HepG2 (cell line): ENCODE data around the gene IKZF4. TPM values are rescaled to one million over a fixed set of nuclear protein-coding genes. Genes with fewer than 3 reads are reported as not detected.

Experiments
- HHEX ChIP-seq: IDR thresholded peaks from 2 replicates; pipeline ENCODE4 v1.6.1; 2016; ENCODE audit warnings: control low read depth
- MAZ ChIP-seq, 2 experiments: sonication (generic) in 1 of 2; formaldehyde crosslinking in 1 of 2; IDR thresholded peaks; 2 replicates each; pipeline versions ENCODE4 v1.5.0 to v1.6.1; 2012 to 2020; ENCODE audit warnings: low read depth in 2 of 2, mild to moderate bottlenecking in 2 of 2, borderline replicate concordance in 1 of 2, improper control_type of control experiment in 1 of 2, low read length in 1 of 2, missing genetic modification reagents in 1 of 2, moderate library complexity in 1 of 2
- NCOA1 ChIP-seq: sonication (generic); formaldehyde crosslinking; IDR thresholded peaks from 2 replicates; pipeline ENCODE4 v1.9.0; 2021; ENCODE audit warnings: missing genetic modification reagents
- NPAS2 ChIP-seq: sonication (generic); formaldehyde crosslinking; IDR thresholded peaks from 2 replicates; pipeline ENCODE4 v1.8.0; 2022; ENCODE audit warnings: mild to moderate bottlenecking, missing genetic modification reagents, borderline replicate concordance
- RAD21 ChIP-seq: fragments of 450-650 bp; formaldehyde crosslinking; IDR thresholded peaks from 2 replicates; pipeline ENCODE4 v1.5.0; 2020; ENCODE audit warnings: mild to moderate bottlenecking
- RBM39 ChIP-seq: fragments of 200-400 bp; formaldehyde crosslinking; IDR thresholded peaks from one replicate; pipeline ENCODE4 v1.6.1; 2018; ENCODE audit warnings: antibody characterized with exemption, mild to moderate bottlenecking, low read depth, low read length; ENCODE audit not compliant: poor library complexity, severe bottlenecking
- SETDB1 ChIP-seq: sonication (generic); formaldehyde crosslinking; IDR thresholded peaks from 2 replicates; pipeline ENCODE4 v1.5.1; 2020; ENCODE audit warnings: missing genetic modification reagents, mild to moderate bottlenecking, borderline replicate concordance
- SP5 ChIP-seq: IDR thresholded peaks from 2 replicates; pipeline ENCODE4 v1.6.1; 2016; ENCODE audit warnings: low read depth, borderline replicate concordance
- TFDP1 ChIP-seq: IDR thresholded peaks from 2 replicates; pipeline ENCODE4 v1.6.1; 2016; ENCODE audit warnings: missing compliant biosample characterization, missing genetic modification reagents, borderline replicate concordance
- THAP9 ChIP-seq: sonication (generic); formaldehyde crosslinking; IDR thresholded peaks from 2 replicates; pipeline ENCODE4; 2020; ENCODE audit warnings: missing genetic modification reagents, mild to moderate bottlenecking, borderline replicate concordance
- YEATS2 ChIP-seq: sonication (generic); formaldehyde crosslinking; IDR thresholded peaks from 2 replicates; pipeline ENCODE4 v1.4.0; 2020; ENCODE audit warnings: missing genetic modification reagents, borderline replicate concordance
- ZHX1 ChIP-seq: sonication (generic); formaldehyde crosslinking; IDR thresholded peaks from 2 replicates; pipeline ENCODE4 v1.8.1; 2022; ENCODE audit warnings: low read depth, mild to moderate bottlenecking, missing genetic modification reagents
- ZIK1 ChIP-seq: sonication (generic); formaldehyde crosslinking; IDR thresholded peaks from 2 replicates; pipeline ENCODE4 v1.5.0; 2020; ENCODE audit warnings: mild to moderate bottlenecking, low read depth, missing genetic modification reagents, borderline replicate concordance
- ZNF605 ChIP-seq: sonication (generic); formaldehyde crosslinking; IDR thresholded peaks from 2 replicates; pipeline ENCODE4 v1.8.0; 2022; ENCODE audit warnings: mild to moderate bottlenecking, missing genetic modification reagents
- ZNF761 ChIP-seq: sonication (generic); formaldehyde crosslinking; conservative IDR thresholded peaks from 2 replicates; pipeline ENCODE4 v1.4.0; 2020; ENCODE audit warnings: mild to moderate bottlenecking, missing genetic modification reagents
- polyA plus RNA-seq, 8 experiments: library from polyadenylated mRNA; depleted of rRNA in 3 of 8; stranded (reverse) in 7 of 8; unstranded in 1 of 8; fragments of >200 nt; fragmentation: Illumina TruSeq in 4 of 8; extraction: Trizol in 4 of 8; gene quantifications; 2 replicates each; pipeline versions ENCODE4 v1.2.1 to v1.2.3, GENCODE V29; 2011 to 2016; ENCODE audit warnings: low read depth in 4 of 8, missing spikeins in 1 of 8, mixed read lengths in 1 of 8; ENCODE audit not compliant: insufficient read depth in 1 of 8
- total RNA-seq, 5 experiments: library from RNA; depleted of rRNA; stranded (reverse); fragments of >200 nt; fragmentation: Illumina TruSeq; extraction: Trizol; gene quantifications; 2 replicates each; pipeline ENCODE4 v1.2.3, GENCODE V29; 2016; ENCODE audit warnings: low read depth in 1 of 5
- TF ChIP-seq, protein P1 (sequence below): sonication (generic); formaldehyde crosslinking; IDR thresholded peaks from 2 replicates; pipeline ENCODE4 v1.5.0; 2020; ENCODE audit warnings: missing genetic modification reagents
- TF ChIP-seq, protein P2 (sequence below): sonication (generic); formaldehyde crosslinking; IDR thresholded peaks from 2 replicates; pipeline ENCODE4 v1.8.0; 2022; ENCODE audit warnings: mild to moderate bottlenecking, missing genetic modification reagents, moderate library complexity

Gene IKZF4
- total and polyA plus RNA-seq, 2 of the 13 experiments (the other 11 are each of a cell fraction or from before 2014, with no cell fraction given): 0.58 to 2.2 TPM

DNA sequence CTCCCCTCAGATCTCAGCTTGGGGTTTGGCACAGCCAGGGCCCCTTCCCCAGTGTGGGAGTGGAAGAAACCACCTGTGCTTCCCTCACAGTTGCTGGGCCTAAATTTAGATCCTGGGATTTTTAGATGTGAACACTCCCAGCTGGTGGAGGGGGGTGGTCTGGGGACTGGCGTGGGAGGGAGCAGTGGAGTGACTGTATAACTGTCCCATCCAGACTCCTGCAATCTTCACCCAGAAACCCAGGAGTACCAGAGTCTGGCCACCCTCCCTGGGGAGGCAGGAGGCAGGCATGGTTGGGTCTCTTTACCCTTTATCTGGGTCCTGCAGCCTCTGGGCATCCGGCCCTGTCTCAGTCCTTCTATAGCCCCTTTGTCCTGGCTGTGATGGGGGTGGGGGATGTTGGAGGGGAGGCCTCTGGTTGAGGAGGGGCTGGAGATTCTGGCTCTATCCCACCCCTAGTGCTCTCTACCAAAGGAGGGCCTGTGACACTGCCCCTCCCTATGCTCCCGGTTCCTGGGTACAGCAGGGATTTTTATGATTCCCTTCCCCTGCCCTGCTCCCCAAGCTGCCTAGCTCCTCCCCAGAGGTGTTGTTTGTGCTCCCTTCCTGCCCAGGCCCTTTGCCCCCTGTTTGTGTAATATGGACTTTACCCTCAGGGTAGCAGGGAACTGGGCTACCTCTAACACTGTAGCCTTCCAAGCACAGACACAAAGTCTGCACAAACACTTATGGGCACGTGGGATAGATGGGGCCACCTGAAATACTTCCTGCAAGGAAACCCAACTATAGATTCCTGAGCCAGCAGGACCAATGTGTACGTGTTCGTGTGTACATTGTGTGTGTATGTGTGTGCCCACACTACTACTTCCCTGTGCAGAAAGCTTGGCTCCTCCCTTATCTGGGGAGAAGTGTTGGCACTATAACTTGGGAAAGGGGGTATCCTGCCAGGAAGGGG, 60.8 kb downstream of the IKZF4 start (continued):
- TF ChIP-seq, protein P1, sequence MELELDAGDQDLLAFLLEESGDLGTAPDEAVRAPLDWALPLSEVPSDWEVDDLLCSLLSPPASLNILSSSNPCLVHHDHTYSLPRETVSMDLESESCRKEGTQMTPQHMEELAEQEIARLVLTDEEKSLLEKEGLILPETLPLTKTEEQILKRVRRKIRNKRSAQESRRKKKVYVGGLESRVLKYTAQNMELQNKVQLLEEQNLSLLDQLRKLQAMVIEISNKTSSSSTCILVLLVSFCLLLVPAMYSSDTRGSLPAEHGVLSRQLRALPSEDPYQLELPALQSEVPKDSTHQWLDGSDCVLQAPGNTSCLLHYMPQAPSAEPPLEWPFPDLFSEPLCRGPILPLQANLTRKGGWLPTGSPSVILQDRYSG (CRISPR knock-in tag): no peak
- TF ChIP-seq SP5 (peak; percentile 92), TFDP1 (CRISPR knock-in tag) (peak; percentile 79), NCOA1 (CRISPR knock-in tag) (no peak; the same call in 1 of the 2 replicates), MAZ (IDR thresholded peaks at IDR 0.05; ENCODE audit: borderline replicate concordance, low read depth, low read length) (peak; percentile 84), MAZ (CRISPR knock-in tag; IDR thresholded peaks at IDR 0.05; ENCODE audit: low read depth) (peak; percentile 97), ZIK1 (peak; percentile 65; the same call in 1 of the 2 replicates), HHEX (CRISPR knock-in tag) (0 out of 2 replicates have a peak, but pooled peaks have one; percentile 30), NPAS2 (CRISPR knock-in tag) (no peak), YEATS2 (CRISPR knock-in tag) (peak; percentile 90; the same call in 1 of the 2 replicates), ZHX1 (0 out of 2 replicates have a peak, but pooled peaks have one; percentile 22), RAD21 (CRISPR knock-in tag) (peak; percentile 15; the same call in 1 of the 2 replicates), THAP9 (CRISPR knock-in tag) (peak; percentile 16; the same call in 1 of the 2 replicates), ZNF605 (CRISPR knock-in tag) (peak; percentile 78), RBM39 (peak; percentile 40), ZNF761 (CRISPR knock-in tag) (peak; percentile 80; the same call in 1 of the 2 replicates), SETDB1 (no peak)
- TF ChIP-seq, protein P2, sequence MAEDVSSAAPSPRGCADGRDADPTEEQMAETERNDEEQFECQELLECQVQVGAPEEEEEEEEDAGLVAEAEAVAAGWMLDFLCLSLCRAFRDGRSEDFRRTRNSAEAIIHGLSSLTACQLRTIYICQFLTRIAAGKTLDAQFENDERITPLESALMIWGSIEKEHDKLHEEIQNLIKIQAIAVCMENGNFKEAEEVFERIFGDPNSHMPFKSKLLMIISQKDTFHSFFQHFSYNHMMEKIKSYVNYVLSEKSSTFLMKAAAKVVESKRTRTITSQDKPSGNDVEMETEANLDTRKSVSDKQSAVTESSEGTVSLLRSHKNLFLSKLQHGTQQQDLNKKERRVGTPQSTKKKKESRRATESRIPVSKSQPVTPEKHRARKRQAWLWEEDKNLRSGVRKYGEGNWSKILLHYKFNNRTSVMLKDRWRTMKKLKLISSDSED (CRISPR knock-in tag): no peak
